Femur (tissue), 1 donor: ENCODE data around the gene NDUFV2.
"Not testable (repeated sequence)": the region's sequence is repeated elsewhere in the genome, so short reads cannot be mapped to it uniquely, and the experiment has no call there.

Source experiments
- DNase-seq: peaks from one replicate; pipeline ENCODE4 v3.0.0-alpha.2; 2017

NDUFV2 gene

GRCh38 chr18:9091066-9091476, 11.4 kb upstream of the NDUFV2 start:
- DNase-seq = no peak

GRCh38 chr18:9092665-9093064, 9.8 kb upstream of the NDUFV2 start:
- no peak for DNase-seq

- not testable (repeated sequence) for DNase-seq
Observed at GRCh38 chr18:9093109-9093508, 9.4 kb upstream of the NDUFV2 start.

GRCh38 chr18:9094307-9095226, 7.9 kb upstream of the NDUFV2 start:
- DNase-seq = no peak

GRCh38 chr18:9095297-9096006, 7.0 kb upstream of the NDUFV2 start:
- no peak for DNase-seq

GRCh38 chr18:9096007-9096371, 6.5 kb upstream of the NDUFV2 start:
- no peak for DNase-seq

- DNase-seq = no peak
Observed at GRCh38 chr18:9096685-9097084, 5.8 kb upstream of the NDUFV2 start.

GRCh38 chr18:9097349-9097748, 5.2 kb upstream of the NDUFV2 start:
- no peak for DNase-seq

GRCh38 chr18:9100796-9101195, 1.7 kb upstream of the NDUFV2 start:
- no peak for DNase-seq

- DNase-seq = no peak
Observed at GRCh38 chr18:9101730-9102507, 580 bp upstream of the NDUFV2 start.

- DNase-seq = no peak
Observed at GRCh38 chr18:9103376-9103873, 926 bp downstream of the NDUFV2 start.

- no peak for DNase-seq
Observed at GRCh38 chr18:9104244-9104901, 1.9 kb downstream of the NDUFV2 start.

- DNase-seq = no peak
Observed at GRCh38 chr18:9105420-9105819, 2.9 kb downstream of the NDUFV2 start.

- no peak for DNase-seq
Observed at GRCh38 chr18:9106094-9106493, 3.6 kb downstream of the NDUFV2 start.

- DNase-seq = no peak
Observed at GRCh38 chr18:9106800-9107584, 4.5 kb downstream of the NDUFV2 start.

GRCh38 chr18:9108911-9109310, 6.4 kb downstream of the NDUFV2 start:
- DNase-seq = no peak

GRCh38 chr18:9109523-9109922, 7.0 kb downstream of the NDUFV2 start:
- DNase-seq = no peak

- no peak for DNase-seq
Observed at GRCh38 chr18:9113468-9114149, 11.1 kb downstream of the NDUFV2 start.

GRCh38 chr18:9115984-9116383, 13.5 kb downstream of the NDUFV2 start:
- DNase-seq = no peak

- DNase-seq = no peak
Observed at GRCh38 chr18:9117980-9118841, 15.7 kb downstream of the NDUFV2 start.
